Lung (tissue), 12 donors: ENCODE data around the gene UNC5B. TPM values are rescaled to one million over a fixed set of nuclear protein-coding genes. Genes with fewer than 3 reads are reported as not detected.

Experiments
- ATAC-seq: fragments of 200-7000 bp; cut with Tn5 transposase; one replicate; pipeline ENCODE4 v1.9.1; 2020; ENCODE audit warnings: moderate number of reproducible peaks; ENCODE audit not compliant: insufficient read depth, low FRiP score
- DNase-seq, 3 donors: peaks; one replicate each; pipeline ENCODE4 v3.0.0-alpha.2; 2013 to 2017
- H3K27ac ChIP-seq, 2 donors: one replicate each; pipeline ENCODE4 v1.5.1; 2013; ENCODE audit warnings: mild to moderate bottlenecking in 2 of 2, moderate library complexity in 2 of 2, control low read depth in 1 of 2, inconsistent platforms in 1 of 2, low read depth in 1 of 2, low read length in 1 of 2
- H3K27me3 ChIP-seq, 3 donors: one replicate each; pipeline ENCODE4 v1.5.1; 2013; ENCODE audit warnings: low read length in 2 of 3; ENCODE audit not compliant: control insufficient read depth in 3 of 3, insufficient read depth in 3 of 3
- H3K36me3 ChIP-seq, 4 donors: one replicate each; pipeline ENCODE4 v1.5.1; 2013; ENCODE audit warnings: low read length in 4 of 4, mild to moderate bottlenecking in 1 of 4, moderate library complexity in 1 of 4; ENCODE audit not compliant: control insufficient read depth in 4 of 4, insufficient read depth in 4 of 4
- H3K4me1 ChIP-seq, 5 donors: one replicate each; pipeline ENCODE4 v1.5.1; 2013; ENCODE audit warnings: low read length in 5 of 5, mild to moderate bottlenecking in 2 of 5, moderate library complexity in 1 of 5; ENCODE audit not compliant: control insufficient read depth in 5 of 5, insufficient read depth in 5 of 5
- H3K4me3 ChIP-seq: one replicate; pipeline ENCODE4 v1.5.1; 2013; ENCODE audit warnings: mild to moderate bottlenecking, control low read depth, moderate library complexity
- H3K9ac ChIP-seq, 2 donors: one replicate each; pipeline ENCODE4 v1.5.1; 2013; ENCODE audit warnings: low read length in 2 of 2, control low read depth in 1 of 2; ENCODE audit not compliant: insufficient read depth in 1 of 2
- H3K9me3 ChIP-seq, 4 donors: one replicate each; pipeline ENCODE4 v1.5.1; 2013; ENCODE audit warnings: low read length in 3 of 4, mild to moderate bottlenecking in 1 of 4, moderate library complexity in 1 of 4; ENCODE audit not compliant: control insufficient read depth in 4 of 4, insufficient read depth in 3 of 4
- WGBS, 2 donors: extraction: QIAGEN DNeasy Blood & Tissue Kit; methylation state at CpG; one replicate each; pipeline ENCODE4 v1.1.7; 2013; 5-methylcytosine and 5-hydroxymethylcytosine counted together
- polyA plus RNA-seq, 2 donors: library from polyadenylated mRNA; stranded (reverse); fragments of 200-250 nt; gene quantifications; one replicate each; pipeline ENCODE4 v1.2.1, GENCODE V29; 2013
- total RNA-seq, 2 donors: library from RNA; depleted of rRNA in 1 of 2; stranded (reverse); fragments of >200 nt in 1 of 2; gene quantifications; one replicate each; pipeline ENCODE4 v1.2.1, GENCODE V29; 2014 to 2021
- TF ChIP-seq, protein P1 (sequence below): IDR thresholded peaks from 2 replicates; pipeline ENCODE4 v1.5.1; 2012; ENCODE audit warnings: mild to moderate bottlenecking; ENCODE audit errors: control extremely low read depth, extremely low read depth
- donor health status: control.
- donor health status: control.
- donor health status: Bipolar disorder and iron deficiency.
- donor health status: healthy.
- donor health status: DM: yes; HTN: yes; CAD: no.

Gene UNC5B
- total and polyA plus RNA-seq, 4 donors = 4.4 to 23.8 (median 8.3) TPM

DNA sequence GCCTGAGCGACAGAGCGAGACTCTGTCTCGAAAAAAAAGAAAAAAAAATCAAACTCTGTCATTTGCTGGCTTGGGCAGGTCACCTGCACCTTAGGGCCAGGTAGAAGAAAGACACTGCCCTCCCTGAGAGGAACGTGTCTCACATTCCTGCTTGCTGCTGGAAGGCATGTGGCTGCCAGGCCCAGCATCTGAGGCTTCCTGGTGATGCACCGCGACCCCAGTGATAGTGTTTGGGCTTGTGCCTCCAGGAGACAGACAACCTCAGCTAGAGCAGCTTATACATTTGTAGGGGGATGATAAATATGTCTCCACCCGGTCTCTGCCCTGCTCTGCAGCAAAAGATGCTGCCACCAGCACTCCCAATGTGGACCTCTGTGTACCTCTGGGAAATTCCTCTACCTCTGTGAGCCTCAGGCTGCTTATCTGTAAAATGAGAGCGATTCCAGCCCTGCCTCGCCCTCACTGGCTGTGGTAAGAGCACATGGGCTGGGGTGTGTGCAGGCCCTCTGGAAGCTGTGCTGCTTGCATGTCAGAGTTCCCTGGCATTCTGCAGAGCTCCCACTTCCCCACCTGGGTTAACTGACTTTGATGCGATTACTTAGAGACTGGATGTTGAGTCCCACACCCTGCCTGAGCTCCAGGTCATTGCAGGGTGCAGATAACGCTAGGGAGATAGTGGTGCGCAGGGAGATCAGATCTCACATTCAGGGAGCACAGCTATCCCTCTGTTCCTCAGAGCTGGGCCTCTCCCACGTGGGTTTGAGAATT is 126.5 kb downstream of the UNC5B start:
- Histone ChIP-seq H3K27ac (no peak overlapping the region), H3K9ac (no peak overlapping the region), H3K36me3 (peaks cover 0 to 7% (median 0%) of the 10 kb centered on the region in 4 donors), H3K9me3 (no peaks in the 10 kb centered on the region), H3K4me3 (no peak overlapping the region), H3K27me3 (no peaks in the 10 kb centered on the region), H3K4me1 (peaks cover 0 to 24% (median 10%) of the 10 kb centered on the region in 5 donors)
- DNase-seq (no peak), ATAC-seq (no peak)
- 91 to 92% methylated on average over 13 of the region's 13 CpGs for WGBS, 2 donors
- TF ChIP-seq, protein P1, sequence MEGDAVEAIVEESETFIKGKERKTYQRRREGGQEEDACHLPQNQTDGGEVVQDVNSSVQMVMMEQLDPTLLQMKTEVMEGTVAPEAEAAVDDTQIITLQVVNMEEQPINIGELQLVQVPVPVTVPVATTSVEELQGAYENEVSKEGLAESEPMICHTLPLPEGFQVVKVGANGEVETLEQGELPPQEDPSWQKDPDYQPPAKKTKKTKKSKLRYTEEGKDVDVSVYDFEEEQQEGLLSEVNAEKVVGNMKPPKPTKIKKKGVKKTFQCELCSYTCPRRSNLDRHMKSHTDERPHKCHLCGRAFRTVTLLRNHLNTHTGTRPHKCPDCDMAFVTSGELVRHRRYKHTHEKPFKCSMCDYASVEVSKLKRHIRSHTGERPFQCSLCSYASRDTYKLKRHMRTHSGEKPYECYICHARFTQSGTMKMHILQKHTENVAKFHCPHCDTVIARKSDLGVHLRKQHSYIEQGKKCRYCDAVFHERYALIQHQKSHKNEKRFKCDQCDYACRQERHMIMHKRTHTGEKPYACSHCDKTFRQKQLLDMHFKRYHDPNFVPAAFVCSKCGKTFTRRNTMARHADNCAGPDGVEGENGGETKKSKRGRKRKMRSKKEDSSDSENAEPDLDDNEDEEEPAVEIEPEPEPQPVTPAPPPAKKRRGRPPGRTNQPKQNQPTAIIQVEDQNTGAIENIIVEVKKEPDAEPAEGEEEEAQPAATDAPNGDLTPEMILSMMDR = no peak

DNA sequence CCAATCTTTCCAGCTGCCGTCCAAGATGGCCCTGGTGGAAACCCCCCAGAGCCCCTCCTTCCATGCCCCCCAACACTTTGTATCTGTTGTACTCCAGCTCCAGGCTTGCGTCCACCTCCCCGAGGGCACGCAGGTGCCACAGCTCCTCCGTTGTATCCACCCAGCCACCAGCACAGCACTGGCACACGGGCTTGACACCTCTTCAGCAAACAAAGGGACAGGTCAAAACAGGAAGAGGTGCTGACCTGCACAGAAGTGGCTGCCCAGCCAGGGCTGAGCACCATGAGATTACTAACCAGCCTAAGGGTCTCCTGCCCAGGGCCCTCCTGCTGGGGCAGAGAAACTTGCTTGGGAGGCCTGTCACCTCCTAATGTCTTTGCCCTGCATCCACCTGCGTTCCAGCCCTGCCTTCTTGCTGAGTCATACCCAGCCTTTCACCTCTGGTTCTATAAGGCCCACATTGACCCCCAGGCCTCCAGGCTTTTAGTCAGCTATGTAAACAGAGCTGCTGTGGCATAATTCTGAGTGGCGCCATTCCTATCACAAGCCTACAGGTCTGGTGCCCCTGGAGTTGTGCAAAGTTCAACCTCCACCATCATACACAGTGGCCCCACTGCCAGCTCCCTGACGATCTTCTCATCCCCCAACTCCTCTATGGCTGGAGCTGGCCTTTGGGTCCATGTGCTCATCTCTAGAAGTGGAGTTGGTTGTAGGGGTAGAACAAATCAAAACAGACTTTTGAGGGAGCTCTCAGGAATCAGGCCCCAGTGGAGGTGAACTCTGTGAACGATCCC is 127.6 kb downstream of the UNC5B start:
- Histone ChIP-seq H3K36me3 (peaks cover 0 to 7% (median 0%) of the 10 kb centered on the region in 4 donors), H3K9me3 (no peaks in the 10 kb centered on the region), H3K27me3 (no peaks in the 10 kb centered on the region), H3K4me1 (peaks cover 0 to 27% (median 10%) of the 10 kb centered on the region in 5 donors), H3K27ac (no peak overlapping the region), H3K9ac (no peak overlapping the region), H3K4me3 (no peak overlapping the region)
- DNase-seq (no peak), ATAC-seq (no peak)
- WGBS, 2 donors = 91 to 94% methylated on average over 10 of the region's 10 CpGs
- TF ChIP-seq, protein P1 = no peak

DNA sequence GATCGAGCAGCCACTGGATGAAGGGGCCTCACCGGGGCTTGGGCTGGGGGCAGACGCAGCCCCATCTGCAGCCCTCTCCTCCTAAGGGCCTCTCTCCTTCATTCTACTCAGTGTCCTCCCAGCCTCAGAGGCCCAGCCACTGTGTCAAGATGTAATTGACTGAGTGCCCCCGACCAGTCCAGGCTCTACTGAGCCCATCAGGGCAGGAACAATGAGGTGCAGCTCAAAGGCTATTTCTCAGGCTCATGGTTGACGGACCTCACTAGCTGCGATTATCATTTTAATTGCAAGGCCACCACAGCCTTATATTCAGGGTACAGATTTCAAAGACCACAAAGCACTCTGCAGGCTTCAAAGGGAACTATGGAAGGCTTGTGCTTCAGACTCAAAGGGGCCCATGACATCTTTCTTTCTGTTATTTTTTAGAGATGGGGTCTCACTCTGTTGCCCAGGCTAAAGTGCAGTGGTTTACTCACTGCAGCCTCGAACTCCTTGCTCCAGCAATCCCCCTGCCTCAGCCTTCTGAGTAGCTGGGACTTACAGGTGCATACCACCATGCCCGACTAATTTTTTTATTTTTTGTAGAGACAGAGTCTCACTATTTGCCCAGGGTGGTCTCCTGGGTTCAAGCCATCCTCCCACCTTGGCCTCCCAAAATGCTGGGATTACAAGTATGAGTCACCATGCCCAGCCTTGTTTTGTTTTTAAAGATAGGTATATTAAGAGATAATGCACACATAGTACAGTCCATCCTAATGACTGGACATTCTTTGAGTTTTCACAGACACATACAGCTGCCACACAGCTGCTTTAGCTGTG is 130.4 kb downstream of the UNC5B start:
- DNase-seq (no peak), ATAC-seq (no peak)
- Histone ChIP-seq H3K9me3 (no peaks in the 10 kb centered on the region), H3K27me3 (no peaks in the 10 kb centered on the region), H3K27ac (no peak overlapping the region), H3K9ac (no peak overlapping the region), H3K4me3 (no peak overlapping the region), H3K4me1 (peaks cover 0 to 33% (median 15%) of the 10 kb centered on the region in 5 donors), H3K36me3 (peaks cover 0 to 6% (median 0%) of the 10 kb centered on the region in 4 donors)
- TF ChIP-seq, protein P1 = no peak
- WGBS, 2 donors = 93 to 94% methylated on average over 8 of the region's 8 CpGs
